Mesendoderm (in vitro differentiated cells): ENCODE results near the gene FSTL1.

ENCODE experiments used
- DNase-seq: peaks from one replicate; pipeline ENCODE4 v3.0.0; 2013
- H2AK5ac ChIP-seq: 2 replicates; pipeline ENCODE4 v1.6.1; 2013; ENCODE audit warnings: low read length, inconsistent platforms
- H2BK120ac ChIP-seq: 2 replicates; pipeline ENCODE4 v1.6.1; 2013; ENCODE audit warnings: low read depth, mild to moderate bottlenecking, low read length, moderate library complexity, mixed read lengths
- H2BK15ac ChIP-seq: replicated peaks from 2 replicates; pipeline ENCODE4 v1.6.1; 2013; ENCODE audit warnings: low read depth, mild to moderate bottlenecking, moderate library complexity
- H2BK5ac ChIP-seq: 2 replicates; pipeline ENCODE4 v1.6.1; 2013; ENCODE audit warnings: low read length, inconsistent platforms
- H3K18ac ChIP-seq: 2 replicates; pipeline ENCODE4 v1.6.1; 2013; ENCODE audit warnings: mild to moderate bottlenecking, low read length, mixed read lengths
- H3K23ac ChIP-seq: one replicate; pipeline ENCODE4 v1.6.1; 2013; ENCODE audit warnings: low read length
- H3K27ac ChIP-seq: 2 replicates; pipeline ENCODE4 v1.5.1; 2013; ENCODE audit warnings: low read depth, mild to moderate bottlenecking, inconsistent platforms, low read length, moderate library complexity
- H3K27me3 ChIP-seq: 2 replicates; pipeline ENCODE4 v1.6.1; 2013; ENCODE audit warnings: low read length, control low read depth, mild to moderate bottlenecking, inconsistent platforms; ENCODE audit not compliant: insufficient read depth, poor library complexity
- H3K36me3 ChIP-seq: 2 replicates; pipeline ENCODE4 v1.6.1; 2013; ENCODE audit warnings: low read length, inconsistent platforms; ENCODE audit not compliant: control insufficient read depth, insufficient read depth
- H3K4ac ChIP-seq: one replicate; pipeline ENCODE4 v1.6.1; 2013; ENCODE audit warnings: low read depth, mild to moderate bottlenecking, low read length, moderate library complexity
- H3K4me1 ChIP-seq: 2 replicates; pipeline ENCODE4 v1.6.1; 2013; ENCODE audit warnings: low read depth, low read length, inconsistent platforms; ENCODE audit not compliant: control insufficient read depth
- H3K4me2 ChIP-seq: 2 replicates; pipeline ENCODE4 v1.6.1; 2013; ENCODE audit warnings: low read length
- H3K4me3 ChIP-seq: 2 replicates; pipeline ENCODE4 v1.5.1; 2013; ENCODE audit warnings: mild to moderate bottlenecking, low read length
- H3K56ac ChIP-seq: one replicate; pipeline ENCODE4 v1.6.1; 2013; ENCODE audit warnings: low read length
- H3K79me1 ChIP-seq: 2 replicates; pipeline ENCODE4 v1.6.1; 2013; ENCODE audit warnings: low read length, inconsistent platforms
- H3K79me2 ChIP-seq: 2 replicates; pipeline ENCODE4 v1.6.1; 2013; ENCODE audit warnings: mild to moderate bottlenecking, low read length; ENCODE audit not compliant: control insufficient read depth, insufficient read depth
- H3K9ac ChIP-seq: 2 replicates; pipeline ENCODE4 v1.6.1; 2013; ENCODE audit warnings: low read length, inconsistent platforms
- H4K5ac ChIP-seq: one replicate; pipeline ENCODE4 v1.6.1; 2013; ENCODE audit warnings: low read length
- H4K8ac ChIP-seq: one replicate; pipeline ENCODE4 v1.6.1; 2013; ENCODE audit warnings: low read depth, mild to moderate bottlenecking, control low read depth, low read length, moderate library complexity
- WGBS: extraction: QIAGEN DNeasy Blood & Tissue Kit; methylation state at CpG from one replicate; pipeline ENCODE4 v1.1.7; 2013; ENCODE audit warnings: low lambda C conversion rate, missing lambda C conversion rate; ENCODE audit not compliant: insufficient coverage; ENCODE audit errors: extremely low coverage; 5-methylcytosine and 5-hydroxymethylcytosine counted together

The FSTL1 gene

DNA sequence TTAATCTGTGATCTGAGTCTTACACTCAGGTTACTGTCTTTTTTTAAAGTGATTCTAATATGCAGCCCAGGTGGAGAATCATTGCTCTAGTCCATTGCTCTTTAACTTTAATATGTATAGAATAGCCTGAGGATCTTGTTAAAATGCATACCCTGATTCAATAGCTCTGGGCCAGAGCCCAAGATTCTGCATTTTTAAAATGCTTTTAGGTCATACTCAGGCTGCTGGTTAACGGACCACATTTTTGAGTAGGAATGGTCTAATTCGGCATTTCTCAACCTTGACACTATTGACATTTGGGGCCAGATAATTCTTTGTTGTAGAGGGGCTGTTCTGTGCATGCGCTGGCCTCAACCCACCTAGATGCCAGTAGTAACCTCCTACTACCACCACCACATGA is 20.9 kb upstream of the FSTL1 start:
- no CpG with 5 or more reads among the region's 3 CpGs for WGBS
- H3K27me3 ChIP-seq, result no peaks in the 10 kb centered on the region
- no peak overlapping the region for H3K56ac ChIP-seq
- H3K18ac ChIP-seq, result no peak overlapping the region
- peaks cover 13% of the 10 kb centered on the region for H3K4me1 ChIP-seq
- no peak overlapping the region for H2BK5ac ChIP-seq
- H4K5ac ChIP-seq, result no peak overlapping the region
- H2AK5ac ChIP-seq, result no peak overlapping the region
- H3K4me2 ChIP-seq, result no peak overlapping the region
- no peak overlapping the region for H3K9ac ChIP-seq
- no peak overlapping the region for H2BK15ac ChIP-seq
- H3K36me3 ChIP-seq, result no peaks in the 10 kb centered on the region
- peak; percentile 67 for DNase-seq
- H2BK120ac ChIP-seq, result no peak overlapping the region
- no peak overlapping the region for H3K4ac ChIP-seq
- H3K4me3 ChIP-seq, result no peak overlapping the region
- no peak overlapping the region for H4K8ac ChIP-seq
- no peak overlapping the region for H3K23ac ChIP-seq
- no peaks in the 10 kb centered on the region for H3K79me1 ChIP-seq
- no peaks in the 10 kb centered on the region for H3K79me2 ChIP-seq
- no peak overlapping the region for H3K27ac ChIP-seq

DNA sequence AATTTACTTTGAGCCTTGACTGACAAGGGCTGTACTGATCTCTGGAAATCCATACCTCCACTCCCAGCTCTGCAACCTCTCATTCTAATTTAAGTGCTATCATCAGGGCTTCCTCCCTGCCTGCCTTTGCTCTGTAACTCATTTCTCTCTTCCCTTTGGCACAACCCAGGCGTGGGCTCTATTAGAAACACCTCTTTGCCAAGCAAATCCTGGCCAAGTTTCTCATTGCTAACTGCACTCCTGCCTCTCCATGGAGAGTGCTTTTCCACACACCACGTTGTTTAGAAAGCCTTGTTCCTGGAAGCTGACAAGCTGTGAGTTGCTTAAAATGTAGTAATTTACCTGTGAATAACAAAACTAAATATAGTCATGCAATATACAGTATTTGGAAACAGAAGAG is 20.1 kb upstream of the FSTL1 start:
- peaks cover 13% of the 10 kb centered on the region for H3K4me1 ChIP-seq
- no peaks in the 10 kb centered on the region for H3K79me1 ChIP-seq
- peak overlapping the region; percentile 32 for H3K18ac ChIP-seq
- H3K4me2 ChIP-seq, result no peak overlapping the region
- no peaks in the 10 kb centered on the region for H3K79me2 ChIP-seq
- H2BK15ac ChIP-seq, result no peak overlapping the region
- H3K27ac ChIP-seq, result no peak overlapping the region
- no peaks in the 10 kb centered on the region for H3K36me3 ChIP-seq
- H3K23ac ChIP-seq, result no peak overlapping the region
- H2BK120ac ChIP-seq, result no peak overlapping the region
- H3K4ac ChIP-seq, result no peak overlapping the region
- H4K5ac ChIP-seq, result no peak overlapping the region
- no peak overlapping the region for H3K9ac ChIP-seq
- H4K8ac ChIP-seq, result no peak overlapping the region
- H3K4me3 ChIP-seq, result no peak overlapping the region
- H2BK5ac ChIP-seq, result no peak overlapping the region
- no peak for DNase-seq
- no CpG with 5 or more reads among the region's 2 CpGs for WGBS
- no peak overlapping the region for H2AK5ac ChIP-seq
- peak overlapping the region; percentile 29 for H3K56ac ChIP-seq
- H3K27me3 ChIP-seq, result no peaks in the 10 kb centered on the region

DNA sequence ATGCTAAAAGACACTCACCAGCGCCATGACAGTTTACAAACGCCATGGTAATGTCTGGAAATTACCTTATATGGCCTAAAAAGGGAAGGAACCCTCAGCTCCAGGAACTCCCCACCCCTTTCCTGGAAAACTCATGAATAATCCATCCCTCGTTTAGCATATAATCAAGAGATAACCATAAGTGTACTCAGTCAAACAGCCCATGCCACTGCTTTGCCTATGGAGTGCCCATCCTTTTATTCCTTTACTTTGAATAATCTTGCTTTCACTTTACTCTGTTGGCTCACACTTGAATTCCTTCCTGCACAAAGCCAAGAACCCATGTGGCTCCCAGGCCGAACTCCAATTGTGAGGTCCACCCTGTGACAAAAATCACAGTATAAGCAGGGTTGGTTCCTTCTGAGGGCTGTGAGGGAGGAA is 19.1 kb upstream of the FSTL1 start:
- H2BK5ac ChIP-seq, result peak overlapping the region; percentile 93
- peak overlapping the region; percentile 37 for H2BK15ac ChIP-seq
- no peak overlapping the region for H4K5ac ChIP-seq
- H3K4me2 ChIP-seq, result no peak overlapping the region
- no peaks in the 10 kb centered on the region for H3K79me1 ChIP-seq
- peak overlapping the region; percentile 58 for H3K56ac ChIP-seq
- no peak overlapping the region for H2BK120ac ChIP-seq
- H2AK5ac ChIP-seq, result no peak overlapping the region
- H3K18ac ChIP-seq, result peak overlapping the region; percentile 81
- peaks cover 13% of the 10 kb centered on the region for H3K4me1 ChIP-seq
- H3K79me2 ChIP-seq, result no peaks in the 10 kb centered on the region
- no peak overlapping the region for H3K23ac ChIP-seq
- no peak for DNase-seq
- H3K4me3 ChIP-seq, result no peak overlapping the region
- peak overlapping the region; percentile 29 for H3K27ac ChIP-seq
- no peak overlapping the region for H4K8ac ChIP-seq
- no peak overlapping the region for H3K9ac ChIP-seq
- H3K4ac ChIP-seq, result peak overlapping the region; percentile 79
- WGBS, result no CpG with 5 or more reads among the region's 4 CpGs
- no peaks in the 10 kb centered on the region for H3K36me3 ChIP-seq
- H3K27me3 ChIP-seq, result no peaks in the 10 kb centered on the region

DNA sequence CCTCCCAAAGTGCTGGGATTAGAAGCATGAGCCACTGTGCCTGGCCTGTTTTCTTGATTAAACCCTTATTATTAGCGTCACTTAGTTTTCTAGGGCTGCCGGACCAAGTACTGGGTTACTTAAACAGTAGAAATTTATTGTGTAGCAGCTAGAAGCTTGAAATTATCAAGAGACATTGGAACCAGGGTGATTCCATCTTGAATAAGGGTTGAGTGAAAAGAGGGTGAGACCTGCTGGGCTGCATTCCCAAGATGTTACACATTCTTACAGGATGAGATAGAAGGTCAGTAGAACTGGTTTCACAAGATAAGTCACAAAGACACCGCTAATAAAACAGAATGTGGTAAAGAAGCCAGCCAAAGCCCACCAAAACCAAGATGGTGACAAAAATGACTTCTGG is 18.6 kb upstream of the FSTL1 start:
- H3K79me1 ChIP-seq, result no peaks in the 10 kb centered on the region
- peak overlapping the region; percentile 39 for H3K27ac ChIP-seq
- no peak overlapping the region for H3K4me3 ChIP-seq
- no peak overlapping the region for H3K4me2 ChIP-seq
- no peaks in the 10 kb centered on the region for H3K27me3 ChIP-seq
- H3K23ac ChIP-seq, result no peak overlapping the region
- no CpG with 5 or more reads among the region's 3 CpGs for WGBS
- H3K18ac ChIP-seq, result peak overlapping the region; percentile 96
- H3K9ac ChIP-seq, result no peak overlapping the region
- H2BK5ac ChIP-seq, result peak overlapping the region; percentile 93
- H3K4me1 ChIP-seq, result peaks cover 13% of the 10 kb centered on the region
- peak overlapping the region; percentile 61 for H3K56ac ChIP-seq
- no peak overlapping the region for H4K5ac ChIP-seq
- DNase-seq, result peak; percentile 98
- H3K79me2 ChIP-seq, result no peaks in the 10 kb centered on the region
- peak overlapping the region; percentile 97 for H2BK120ac ChIP-seq
- H4K8ac ChIP-seq, result no peak overlapping the region
- H3K4ac ChIP-seq, result peak overlapping the region; percentile 87
- no peaks in the 10 kb centered on the region for H3K36me3 ChIP-seq
- no peak overlapping the region for H2BK15ac ChIP-seq
- H2AK5ac ChIP-seq, result no peak overlapping the region

DNA sequence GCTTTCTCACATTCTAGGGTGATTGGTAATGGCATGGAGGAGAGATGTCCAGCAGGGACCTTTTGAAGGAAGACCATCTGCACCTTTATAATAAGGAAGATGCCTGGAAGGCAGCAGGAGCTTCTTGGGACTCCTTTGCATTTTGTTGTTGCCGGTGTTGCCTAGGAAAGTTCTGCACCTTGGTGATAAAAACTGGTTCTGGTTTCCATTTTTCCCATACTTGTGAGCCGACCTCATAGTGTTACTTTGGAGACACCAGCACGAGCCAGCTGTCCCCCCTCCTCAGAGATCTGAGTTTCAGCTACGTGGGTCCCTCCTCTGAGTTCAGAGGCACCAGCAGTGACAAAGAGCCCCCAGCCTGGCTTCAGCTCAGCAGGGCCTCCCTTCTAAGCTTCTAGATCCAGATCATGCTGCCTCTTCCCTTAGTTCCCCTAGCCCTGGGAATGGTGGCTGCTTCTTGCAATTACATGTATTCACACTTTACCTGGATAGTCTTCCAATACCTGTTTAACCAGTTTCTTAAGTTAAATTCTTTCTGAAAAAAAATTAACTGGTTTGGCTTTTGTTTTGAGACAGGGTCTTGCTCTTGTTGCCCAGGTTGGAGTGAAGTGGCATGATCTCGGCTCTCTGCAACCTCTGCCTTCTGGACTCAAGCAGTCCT is 18.0 kb upstream of the FSTL1 start:
- H3K18ac ChIP-seq, result peak overlapping the region; percentile 96
- H3K27me3 ChIP-seq, result no peaks in the 10 kb centered on the region
- no peak overlapping the region for H2BK15ac ChIP-seq
- H3K23ac ChIP-seq, result no peak overlapping the region
- no peak overlapping the region for H4K5ac ChIP-seq
- H3K79me1 ChIP-seq, result no peaks in the 10 kb centered on the region
- peak overlapping the region; percentile 39 for H3K27ac ChIP-seq
- no peak overlapping the region for H2AK5ac ChIP-seq
- peak overlapping the region; percentile 87 for H3K4ac ChIP-seq
- H3K9ac ChIP-seq, result no peak overlapping the region
- H2BK5ac ChIP-seq, result peak overlapping the region; percentile 92
- H3K79me2 ChIP-seq, result no peaks in the 10 kb centered on the region
- peak; percentile 95 for DNase-seq
- no peak overlapping the region for H3K4me3 ChIP-seq
- no peak overlapping the region for H3K4me2 ChIP-seq
- WGBS, result no CpG with 5 or more reads among the region's 5 CpGs
- H2BK120ac ChIP-seq, result peak overlapping the region; percentile 97
- H3K36me3 ChIP-seq, result no peaks in the 10 kb centered on the region
- peak overlapping the region; percentile 61 for H3K56ac ChIP-seq
- peaks cover 13% of the 10 kb centered on the region for H3K4me1 ChIP-seq
- no peak overlapping the region for H4K8ac ChIP-seq
